CD4-positive, alpha-beta T cell (primary cell): Measurements from ENCODE around the gene LRRK1. TPM values are rescaled to one million over a fixed set of nuclear protein-coding genes. Genes with fewer than 3 reads are reported as not detected.
A peak's percentile ranks its signal among the peaks of the same experiment; 100 is the strongest.

Source experiments
- ATAC-seq: fragments of 200-7000 bp; cut with Tn5 transposase; one replicate; pipeline ENCODE4 v1.10.0; 2022; ENCODE audit warnings: mild to moderate bottlenecking; ENCODE audit not compliant: poor library complexity
- CTCF ChIA-PET: fragments of 350-600 bp; sonication (Branson Sonifier 250); formaldehyde crosslinking; loops from one replicate; lab custom pipeline; 2021; ENCODE audit warnings: antibody characterized with exemption, inconsistent platforms; lab: Charles Lee
- POLR2A ChIA-PET: fragments of 350-600 bp; sonication (Branson Sonifier 250); formaldehyde crosslinking; loops from one replicate; lab custom pipeline; 2021; ENCODE audit warnings: antibody characterized with exemption, inconsistent platforms; lab: Charles Lee
- DNase-seq, 14 experiments: peaks; one replicate each; pipeline ENCODE4 v3.0.0-alpha.2; 2013 to 2020; ENCODE audit warnings: mixed read lengths in 2 of 14
- H3K27ac ChIP-seq, 2 donors: one replicate each; pipeline versions ENCODE4 v1.5.1 to v1.7.0; 2013; ENCODE audit warnings: low read length in 2 of 2, low read depth in 1 of 2, mild to moderate bottlenecking in 1 of 2
- H3K27me3 ChIP-seq, 2 experiments: 1 replicate in 1 of 2; 2 replicates in 1 of 2; pipeline versions ENCODE4 v1.6.1 to v1.7.0; 2013; ENCODE audit warnings: low read length in 2 of 2, control low read depth in 1 of 2, mild to moderate bottlenecking in 1 of 2, moderate library complexity in 1 of 2; ENCODE audit not compliant: insufficient read depth in 2 of 2, control insufficient read depth in 1 of 2
- H3K36me3 ChIP-seq: one replicate; pipeline ENCODE4 v1.6.1; 2013; ENCODE audit warnings: low read length, control low read depth; ENCODE audit not compliant: insufficient read depth
- H3K4me1 ChIP-seq: one replicate; pipeline ENCODE4 v1.6.1; 2013; ENCODE audit warnings: low read length, control low read depth; ENCODE audit not compliant: insufficient read depth
- H3K4me3 ChIP-seq: one replicate; pipeline ENCODE4 v1.5.1; 2013; ENCODE audit warnings: mild to moderate bottlenecking, low read length, moderate library complexity
- H3K9me3 ChIP-seq, 2 experiments: 1 replicate in 1 of 2; 2 replicates in 1 of 2; pipeline versions ENCODE4 v1.6.1 to v1.7.0; 2013; ENCODE audit warnings: low read length in 2 of 2, mild to moderate bottlenecking in 2 of 2, control low read depth in 1 of 2, moderate library complexity in 1 of 2; ENCODE audit not compliant: control insufficient read depth in 1 of 2, insufficient read depth in 1 of 2
- H3K27ac Mint-ChIP-seq: one replicate; pipeline ENCODE4 v1.8.0; 2020; ENCODE audit warnings: mixed read lengths
- H3K27me3 Mint-ChIP-seq: one replicate; pipeline ENCODE4 v1.8.0; 2021; ENCODE audit warnings: mixed read lengths
- H3K36me3 Mint-ChIP-seq: one replicate; pipeline ENCODE4 v1.8.0; 2021; ENCODE audit warnings: low read depth, mixed read lengths
- H3K4me1 Mint-ChIP-seq: one replicate; pipeline ENCODE4 v1.8.0; 2021; ENCODE audit warnings: low read depth, mixed read lengths
- H3K4me3 Mint-ChIP-seq: one replicate; pipeline ENCODE4 v1.8.0; 2020; ENCODE audit warnings: mild to moderate bottlenecking, mixed read lengths
- H3K9me3 Mint-ChIP-seq: one replicate; pipeline ENCODE4 v1.8.0; 2020; ENCODE audit warnings: mixed read lengths
- intact Hi-C, 2 experiments: fragments of 100-400 bp; cut with DNase I in 1 of 2; cut with micrococcal nuclease in 1 of 2; formaldehyde crosslinking; loops; one replicate each; pipeline versions ENCODE4 v1.15.1 to v1.9.0; 2023 to 2025; cut with DNase I, micrococcal nuclease
- total RNA-seq, 174 experiments: library from RNA in 2 of 174; stranded (reverse) in 2 of 174; gene quantifications; one replicate each; pipeline ENCODE4 v1.2.3 and lab custom pipeline; 2021 to 2026
- TF ChIP-seq, protein P1 (sequence below): fragments of 200-600 bp; IDR thresholded peaks from one replicate; pipeline ENCODE4 v1.8.0; 2022; ENCODE audit warnings: antibody characterized with exemption, mild to moderate bottlenecking

The LRRK1 gene
- total RNA-seq, 2 experiments from 2014 or later = 0.60 to 0.73 TPM

DNA sequence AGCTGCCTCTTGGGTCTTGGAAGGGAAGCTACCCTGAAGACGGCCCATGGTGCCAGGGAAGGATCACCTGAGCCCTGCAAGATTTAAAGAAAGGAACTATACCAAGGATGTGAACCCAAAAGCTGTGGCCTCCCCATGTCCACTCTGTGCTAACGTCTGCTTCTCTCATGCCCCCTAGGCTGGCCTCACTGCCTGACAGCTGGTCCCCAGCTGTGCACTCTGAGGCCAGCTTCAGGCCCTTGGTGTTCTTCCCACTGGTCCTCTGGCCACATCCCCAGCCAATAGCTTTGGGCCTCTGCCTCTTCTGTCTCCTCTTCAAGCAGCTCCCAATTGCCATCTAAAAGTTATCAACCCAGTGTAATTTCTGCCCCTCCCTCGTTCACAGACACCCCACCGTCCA lies 5.2 kb upstream of the LRRK1 start:
- H3K4me3 Mint-ChIP-seq = no peak overlapping the region
- H3K27me3 Mint-ChIP-seq = peaks cover 63% of the 10 kb centered on the region
- Histone ChIP-seq H3K36me3 (no peaks in the 10 kb centered on the region), H3K27ac (no peak overlapping the region), H3K9me3 (peaks cover 0 to 9% of the 10 kb centered on the region in 2 experiments), H3K4me3 (no peak overlapping the region), H3K4me1 (peaks cover 10% of the 10 kb centered on the region), H3K27me3 (peaks cover 26 to 28% of the 10 kb centered on the region in 2 experiments)
- POLR2A ChIA-PET = no interaction called here
- no peaks in the 10 kb centered on the region for H3K36me3 Mint-ChIP-seq
- DNase-seq (no peak), ATAC-seq (no peak)
- CTCF ChIA-PET = no interaction called here
- H3K27ac Mint-ChIP-seq = no peak overlapping the region
- H3K9me3 Mint-ChIP-seq = no peaks in the 10 kb centered on the region
- H3K4me1 Mint-ChIP-seq = peaks cover 5% of the 10 kb centered on the region
- intact Hi-C loops = no loop called here
- TF ChIP-seq, protein P1, sequence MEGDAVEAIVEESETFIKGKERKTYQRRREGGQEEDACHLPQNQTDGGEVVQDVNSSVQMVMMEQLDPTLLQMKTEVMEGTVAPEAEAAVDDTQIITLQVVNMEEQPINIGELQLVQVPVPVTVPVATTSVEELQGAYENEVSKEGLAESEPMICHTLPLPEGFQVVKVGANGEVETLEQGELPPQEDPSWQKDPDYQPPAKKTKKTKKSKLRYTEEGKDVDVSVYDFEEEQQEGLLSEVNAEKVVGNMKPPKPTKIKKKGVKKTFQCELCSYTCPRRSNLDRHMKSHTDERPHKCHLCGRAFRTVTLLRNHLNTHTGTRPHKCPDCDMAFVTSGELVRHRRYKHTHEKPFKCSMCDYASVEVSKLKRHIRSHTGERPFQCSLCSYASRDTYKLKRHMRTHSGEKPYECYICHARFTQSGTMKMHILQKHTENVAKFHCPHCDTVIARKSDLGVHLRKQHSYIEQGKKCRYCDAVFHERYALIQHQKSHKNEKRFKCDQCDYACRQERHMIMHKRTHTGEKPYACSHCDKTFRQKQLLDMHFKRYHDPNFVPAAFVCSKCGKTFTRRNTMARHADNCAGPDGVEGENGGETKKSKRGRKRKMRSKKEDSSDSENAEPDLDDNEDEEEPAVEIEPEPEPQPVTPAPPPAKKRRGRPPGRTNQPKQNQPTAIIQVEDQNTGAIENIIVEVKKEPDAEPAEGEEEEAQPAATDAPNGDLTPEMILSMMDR = no peak

DNA sequence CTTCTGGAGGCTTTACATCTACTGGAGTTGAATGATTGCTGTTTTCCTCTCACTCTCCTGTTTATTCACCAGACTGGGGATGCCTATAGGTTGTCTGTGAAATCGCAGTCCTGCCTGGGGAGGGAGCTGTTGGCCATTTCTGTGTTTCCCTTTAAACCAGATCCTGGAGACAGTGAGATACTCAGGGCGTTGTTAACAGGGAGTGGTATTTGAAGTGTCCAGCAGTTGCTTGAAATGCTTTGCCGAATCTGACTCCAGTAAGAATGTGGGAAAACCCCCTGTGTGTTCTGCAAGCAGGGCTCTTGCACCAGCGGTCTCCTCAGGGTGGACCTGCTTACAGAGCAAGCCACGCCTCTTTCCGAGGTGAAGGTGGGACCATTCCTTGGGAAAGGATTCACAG lies 4.3 kb upstream of the LRRK1 start:
- Histone ChIP-seq H3K4me3 (no peak overlapping the region), H3K36me3 (no peaks in the 10 kb centered on the region), H3K27ac (no peak overlapping the region), H3K27me3 (peaks cover 28 to 32% of the 10 kb centered on the region in 2 experiments), H3K4me1 (peaks cover 15% of the 10 kb centered on the region), H3K9me3 (peaks cover 0 to 12% of the 10 kb centered on the region in 2 experiments)
- no peak for ATAC-seq
- DNase-seq = no peak
- H3K27me3 Mint-ChIP-seq = peaks cover 65% of the 10 kb centered on the region
- ChIA-PET CTCF (no interaction called here), POLR2A (no interaction called here)
- no peaks in the 10 kb centered on the region for H3K36me3 Mint-ChIP-seq
- H3K4me3 Mint-ChIP-seq = no peak overlapping the region
- H3K27ac Mint-ChIP-seq = no peak overlapping the region
- intact Hi-C loops = no loop called here
- TF ChIP-seq, protein P1 = no peak
- no peaks in the 10 kb centered on the region for H3K9me3 Mint-ChIP-seq
- H3K4me1 Mint-ChIP-seq = peaks cover 5% of the 10 kb centered on the region

GRCh38 chr15:100918034-100918689 lies 995 bp upstream of the LRRK1 start:
- Mint-ChIP-seq H3K27ac (no peak overlapping the region), H3K4me1 (peaks cover 5% of the 10 kb centered on the region), H3K4me3 (peak overlapping the region; percentile 86), H3K27me3 (peaks cover 81% of the 10 kb centered on the region), H3K36me3 (no peaks in the 10 kb centered on the region), H3K9me3 (no peaks in the 10 kb centered on the region)
- Histone ChIP-seq H3K9me3 (peaks cover 0 to 9% of the 10 kb centered on the region in 2 experiments), H3K27ac (no peak overlapping the region), H3K4me1 (peaks cover 18% of the 10 kb centered on the region), H3K4me3 (peak overlapping the region; percentile 53), H3K36me3 (no peaks in the 10 kb centered on the region), H3K27me3 (peaks cover 37 to 48% of the 10 kb centered on the region in 2 experiments)
- peak; percentile 17 to 75 (median 54) for DNase-seq
- peak; percentile 86 for ATAC-seq
- TF ChIP-seq, protein P1 = peak; percentile 65
- CTCF ChIA-PET = interaction anchor here (0.9 to 3.5 kb wide), 2 partner anchors 89 to 340 kb away, joined by 3 to 20 read pairs; no protein-coding TSS in a partner anchor
- POLR2A ChIA-PET = interaction anchor here (0.9 to 1.6 kb wide), 2 partner anchors 89 to 90 kb away, joined by 3 to 6 read pairs; no protein-coding TSS in a partner anchor
- intact Hi-C loops = loop anchor here (1.0 to 2.0 kb wide), 2 partner anchors 88 to 91 kb away; no protein-coding TSS in a partner anchor
